Esophagus squamous epithelium (tissue), 4 donors: Measurements from ENCODE around the gene NLGN1.

Experiments used
- CTCF ChIP-seq, 6 experiments: fragments of 450-650 bp in 4 of 6; fragments of 200-600 bp in 2 of 6; sonication (generic) in 2 of 6; IDR thresholded peaks; one replicate each; pipeline ENCODE4 v1.5.1; 2016 to 2019; ENCODE audit warnings: antibody characterized with exemption in 6 of 6, mild to moderate bottlenecking in 4 of 6, moderate library complexity in 4 of 6
- POLR2A ChIP-seq, 4 donors: fragments of 450-650 bp; IDR thresholded peaks; one replicate each; pipeline ENCODE4 v1.6.1; 2017; ENCODE audit warnings: antibody characterized with exemption in 4 of 4, mild to moderate bottlenecking in 4 of 4, moderate library complexity in 3 of 4

- TF ChIP-seq POLR2A (IDR thresholded peaks at IDR 0.05), result no peak
- TF ChIP-seq CTCF (IDR thresholded peaks at IDR 0.05), result no peak
These were observed 43.0 kb downstream of the NLGN1 start for GRCh38 chr3:173440514-173440913.
